22Rv1 (cell line): ENCODE measurements around the gene CRYM.

Experiments used
- H3K27ac ChIP-seq: fragments of 450-650 bp; 2 replicates; pipeline ENCODE4 v1.5.1; 2017
- ZFX ChIP-seq: fragments of 450-650 bp; IDR thresholded peaks from 2 replicates; pipeline ENCODE4 v1.6.1; 2017; ENCODE audit warnings: antibody characterized with exemption, borderline replicate concordance
- TF ChIP-seq, protein P1 (sequence below): fragments of 450-650 bp; IDR thresholded peaks from 2 replicates; pipeline ENCODE4 v1.5.1; 2017; ENCODE audit warnings: mild to moderate bottlenecking

CRYM gene

DNA sequence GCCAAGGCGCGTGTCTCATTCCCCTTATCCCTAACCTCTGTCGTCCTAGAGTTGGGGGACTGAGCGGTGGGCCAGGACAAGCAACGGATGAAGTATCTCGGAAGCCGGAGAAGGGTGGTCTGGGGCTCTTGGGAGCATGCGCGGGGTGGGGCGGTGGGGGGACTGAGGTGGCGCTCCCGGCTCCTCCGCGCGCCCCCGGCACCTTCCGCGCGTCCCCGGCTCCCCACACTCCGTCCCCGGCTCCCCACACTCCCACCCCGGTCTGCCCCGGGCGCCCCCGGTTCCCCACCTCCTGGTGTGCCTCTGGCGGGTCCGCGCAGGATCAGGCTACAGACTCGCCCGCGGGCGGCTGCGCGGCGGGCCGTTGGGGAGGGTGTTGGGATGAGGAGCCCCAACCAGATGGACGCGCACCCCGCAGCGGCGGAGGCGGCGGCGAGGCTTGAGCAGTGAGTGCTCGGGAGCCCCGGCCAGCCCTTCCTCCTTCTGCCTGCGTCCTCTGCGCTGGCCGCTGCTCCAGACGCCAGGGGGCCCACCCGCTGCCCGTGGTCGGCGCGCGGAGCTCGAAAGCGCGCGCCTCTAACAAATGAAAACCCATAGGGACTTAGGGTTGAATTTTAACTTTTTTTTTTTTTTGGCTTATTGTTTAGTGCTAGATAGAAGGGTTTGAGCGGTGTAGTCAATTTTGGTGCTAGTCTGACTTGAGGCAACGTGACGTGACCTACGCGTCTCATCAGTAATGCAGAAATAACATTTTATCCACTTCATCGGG, 5.6 kb upstream of the CRYM start:
- TF ChIP-seq, protein P1, sequence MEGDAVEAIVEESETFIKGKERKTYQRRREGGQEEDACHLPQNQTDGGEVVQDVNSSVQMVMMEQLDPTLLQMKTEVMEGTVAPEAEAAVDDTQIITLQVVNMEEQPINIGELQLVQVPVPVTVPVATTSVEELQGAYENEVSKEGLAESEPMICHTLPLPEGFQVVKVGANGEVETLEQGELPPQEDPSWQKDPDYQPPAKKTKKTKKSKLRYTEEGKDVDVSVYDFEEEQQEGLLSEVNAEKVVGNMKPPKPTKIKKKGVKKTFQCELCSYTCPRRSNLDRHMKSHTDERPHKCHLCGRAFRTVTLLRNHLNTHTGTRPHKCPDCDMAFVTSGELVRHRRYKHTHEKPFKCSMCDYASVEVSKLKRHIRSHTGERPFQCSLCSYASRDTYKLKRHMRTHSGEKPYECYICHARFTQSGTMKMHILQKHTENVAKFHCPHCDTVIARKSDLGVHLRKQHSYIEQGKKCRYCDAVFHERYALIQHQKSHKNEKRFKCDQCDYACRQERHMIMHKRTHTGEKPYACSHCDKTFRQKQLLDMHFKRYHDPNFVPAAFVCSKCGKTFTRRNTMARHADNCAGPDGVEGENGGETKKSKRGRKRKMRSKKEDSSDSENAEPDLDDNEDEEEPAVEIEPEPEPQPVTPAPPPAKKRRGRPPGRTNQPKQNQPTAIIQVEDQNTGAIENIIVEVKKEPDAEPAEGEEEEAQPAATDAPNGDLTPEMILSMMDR = peak; percentile 66
- no peak for TF ChIP-seq ZFX
- H3K27ac ChIP-seq = no peak overlapping the region

DNA sequence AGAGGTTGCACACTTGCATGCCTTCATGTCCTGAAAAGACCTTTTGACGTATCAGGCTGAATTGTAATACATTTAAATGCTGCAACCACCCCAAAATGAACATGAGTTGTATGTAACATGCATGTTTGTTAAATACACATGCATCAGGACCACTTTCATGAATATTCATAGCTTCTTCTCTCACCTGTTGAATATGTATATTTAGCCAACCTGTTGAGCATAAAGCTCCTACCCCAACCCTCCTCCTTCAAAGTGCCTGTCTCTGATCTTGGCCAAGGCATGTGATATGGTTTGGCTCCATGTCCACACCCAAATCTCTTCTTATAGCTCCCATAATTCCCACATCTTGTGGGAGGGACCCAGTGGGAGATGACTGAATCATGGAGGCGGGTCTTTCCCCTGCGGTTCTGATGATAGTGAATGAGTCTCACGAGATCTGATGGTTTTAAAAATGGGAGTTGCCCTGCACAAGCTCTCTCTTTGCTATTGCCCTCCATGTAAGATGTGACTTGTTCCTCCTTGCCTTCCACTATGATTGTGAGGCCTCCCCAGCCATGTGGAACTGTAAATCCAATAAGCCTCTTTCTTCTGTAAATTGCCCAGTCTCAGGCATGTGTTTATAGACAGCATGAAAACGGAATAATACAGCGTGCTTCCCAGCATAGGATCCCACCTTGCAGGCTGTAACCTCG, 3.8 kb upstream of the CRYM start:
- TF ChIP-seq, protein P1 = no peak
- no peak for TF ChIP-seq ZFX
- H3K27ac ChIP-seq = no peak overlapping the region

DNA sequence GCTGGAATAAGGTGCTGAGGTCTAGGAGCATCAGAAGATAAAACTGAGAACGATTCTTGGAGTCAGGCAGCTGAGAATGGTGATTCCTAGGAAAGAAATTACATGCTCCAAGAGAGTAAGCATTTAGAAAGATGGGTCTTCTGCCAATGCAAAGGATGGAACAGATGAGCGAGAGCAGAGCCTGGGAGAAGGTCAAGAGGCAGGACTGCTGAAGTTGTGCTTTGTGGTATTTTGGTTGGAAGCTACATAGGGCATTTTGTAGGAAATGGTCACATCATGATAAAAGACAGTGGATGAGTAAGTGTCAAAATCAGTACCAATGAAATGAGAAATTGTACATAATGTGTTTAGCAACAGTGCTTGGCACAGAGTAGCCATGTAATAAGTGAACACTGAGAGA, 1.4 kb upstream of the CRYM start:
- no peak overlapping the region for H3K27ac ChIP-seq
- no peak for TF ChIP-seq ZFX
- TF ChIP-seq, protein P1 = no peak

DNA sequence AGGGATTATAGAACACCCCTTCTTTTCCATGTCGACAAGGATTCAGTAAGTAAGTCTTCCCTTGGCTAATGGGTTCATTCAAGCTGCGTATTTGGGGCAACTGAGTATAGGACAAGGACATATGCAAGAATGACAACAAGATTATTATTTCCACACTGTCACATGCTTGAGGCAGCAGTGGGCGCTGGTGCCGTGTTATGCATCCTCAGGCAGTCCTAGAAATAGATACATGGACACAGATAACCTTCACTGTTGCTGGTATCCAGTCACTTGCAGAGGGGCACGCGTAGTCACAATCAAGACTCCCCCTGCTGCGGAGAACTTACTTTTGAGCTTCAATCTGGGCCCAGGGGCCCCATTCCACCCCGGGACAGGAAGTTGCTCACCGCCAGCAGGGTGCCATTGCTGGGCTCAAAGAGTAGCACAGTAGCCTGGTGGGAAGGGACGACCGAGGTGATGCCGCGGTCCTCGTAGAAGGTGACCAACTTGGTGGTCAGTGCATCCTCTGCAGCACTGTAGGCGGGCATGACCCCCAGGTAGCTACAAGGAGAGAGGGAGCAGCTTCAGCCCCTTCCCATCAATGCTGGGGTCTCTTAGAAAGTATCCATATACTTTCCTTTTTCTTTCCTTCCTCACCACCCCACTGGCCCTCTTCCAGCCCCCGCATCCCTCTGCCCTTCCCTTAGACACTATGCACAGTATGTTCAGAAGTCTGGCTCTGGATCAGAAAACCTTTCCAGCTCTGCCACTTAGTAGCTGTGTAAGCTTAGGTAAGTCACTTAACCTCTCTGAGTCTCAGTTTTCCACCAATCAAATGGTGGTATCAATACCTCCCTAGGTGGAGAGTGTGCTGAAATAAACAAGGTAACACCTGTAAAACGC, 804 bp downstream of the CRYM start:
- no peak overlapping the region for H3K27ac ChIP-seq

DNA sequence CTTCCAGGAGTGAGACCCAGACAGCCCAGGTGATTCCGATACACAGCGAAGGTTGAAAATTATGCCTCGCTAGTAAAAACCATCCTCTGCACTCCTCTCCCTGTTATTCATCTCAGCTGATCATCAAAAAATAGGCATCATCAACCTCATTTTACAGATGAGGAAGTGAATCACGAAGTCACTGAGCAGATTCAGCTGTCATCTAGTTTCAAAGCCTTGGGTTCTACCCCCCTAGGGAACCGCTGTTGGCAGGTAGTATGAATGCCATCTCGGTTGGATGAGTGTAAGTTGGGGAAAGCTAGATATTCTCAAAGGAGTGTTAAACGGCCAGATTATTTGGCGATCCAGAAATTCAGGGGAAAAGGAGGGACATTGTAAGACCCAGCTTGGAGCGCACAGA, 2.0 kb downstream of the CRYM start:
- no peak overlapping the region for H3K27ac ChIP-seq
- TF ChIP-seq ZFX = no peak
- TF ChIP-seq, protein P1 = no peak

More for the DNA sequence above, 804 bp downstream of the CRYM start:
- TF ChIP-seq, protein P1 = no peak
- no peak for TF ChIP-seq ZFX

DNA sequence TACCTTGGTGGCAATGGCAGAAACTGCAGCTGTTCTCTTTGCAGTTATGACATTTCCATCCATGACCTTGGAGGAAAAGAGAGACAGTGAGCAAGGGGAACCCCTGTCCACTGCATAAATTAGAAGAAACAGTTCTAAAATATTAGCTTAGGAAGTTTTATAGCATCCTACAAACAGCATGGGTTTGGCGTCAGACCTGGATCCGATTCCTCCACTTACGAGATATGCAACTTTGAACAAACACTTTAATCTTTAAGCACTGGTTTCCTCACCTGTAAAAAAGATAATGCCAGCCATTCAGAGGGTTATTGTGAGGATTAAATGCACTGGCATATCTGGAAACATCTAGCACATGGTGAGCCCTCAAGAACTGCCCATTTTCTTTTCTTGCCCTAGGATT, 2.6 kb downstream of the CRYM start:
- TF ChIP-seq ZFX = no peak
- TF ChIP-seq, protein P1 = no peak
- no peak overlapping the region for H3K27ac ChIP-seq
